Astrocyte (in vitro differentiated cells and primary cell): Measurements from ENCODE around the gene AGPAT3. TPM values are rescaled to one million over a fixed set of nuclear protein-coding genes. Genes with fewer than 3 reads are reported as not detected.

Experiments
- DNase-seq: peaks from one replicate; pipeline ENCODE4 v3.0.0-alpha.2; 2010; ENCODE audit warnings: low read depth
- FAIRE-seq: peaks from 2 replicates; lab custom pipeline; 2011; peaks lifted over from hg19 to GRCh38; lab: Jason Lieb, UNC
- H2AFZ ChIP-seq: 2 replicates; pipeline ENCODE4 v1.6.0; 2012; ENCODE audit warnings: low read depth, low read length, inconsistent platforms
- H3K27ac ChIP-seq: 2 replicates; pipeline ENCODE4 v1.5.1; 2011; ENCODE audit warnings: low read depth, low read length, inconsistent platforms
- H3K27me3 ChIP-seq: 2 replicates; pipeline ENCODE4 v1.6.0; 2011; ENCODE audit warnings: low read length, inconsistent platforms; ENCODE audit not compliant: insufficient read depth
- H3K36me3 ChIP-seq: 2 replicates; pipeline ENCODE4 v1.5.1; 2011; ENCODE audit warnings: low read length, inconsistent platforms; ENCODE audit not compliant: insufficient read depth
- H3K4me1 ChIP-seq: 2 replicates; pipeline ENCODE4 v1.5.1; 2011; ENCODE audit warnings: low read length, inconsistent platforms; ENCODE audit not compliant: insufficient read depth
- H3K4me2 ChIP-seq: 2 replicates; pipeline ENCODE4 v1.6.0; 2012; ENCODE audit warnings: low read length, inconsistent platforms
- H3K4me3 ChIP-seq: 2 replicates; pipeline ENCODE4 v1.5.1; 2011; ENCODE audit warnings: low read depth, mild to moderate bottlenecking, low read length, inconsistent platforms; ENCODE audit not compliant: insufficient read depth
- H3K79me2 ChIP-seq: 2 replicates; pipeline ENCODE4 v1.6.0; 2012; ENCODE audit warnings: mild to moderate bottlenecking, low read length, inconsistent platforms; ENCODE audit not compliant: insufficient read depth
- H3K9ac ChIP-seq: 2 replicates; pipeline ENCODE4 v1.6.0; 2012; ENCODE audit warnings: mild to moderate bottlenecking, low read length, inconsistent platforms
- H3K9me3 ChIP-seq: 2 replicates; pipeline ENCODE4 v1.5.1; 2012; ENCODE audit warnings: low read depth, mild to moderate bottlenecking, low read length, inconsistent platforms; ENCODE audit not compliant: insufficient read depth
- H4K20me1 ChIP-seq: 2 replicates; pipeline ENCODE4 v1.6.0; 2012; ENCODE audit warnings: low read length, inconsistent platforms; ENCODE audit not compliant: insufficient read depth
- H3K27ac Mint-ChIP-seq: one replicate; pipeline ENCODE4 v1.8.0; 2021; ENCODE audit warnings: mild to moderate bottlenecking, mixed read lengths; ENCODE audit not compliant: unreplicated experiment
- H3K27me3 Mint-ChIP-seq: one replicate; pipeline ENCODE4 v1.8.0; 2021; ENCODE audit warnings: low read depth, mixed read lengths; ENCODE audit not compliant: unreplicated experiment
- H3K36me3 Mint-ChIP-seq: one replicate; pipeline ENCODE4 v1.8.0; 2021; ENCODE audit warnings: low read depth, mixed read lengths; ENCODE audit not compliant: unreplicated experiment
- H3K4me1 Mint-ChIP-seq: one replicate; pipeline ENCODE4 v1.8.0; 2021; ENCODE audit warnings: low read depth, mixed read lengths; ENCODE audit not compliant: unreplicated experiment
- H3K4me3 Mint-ChIP-seq: one replicate; pipeline ENCODE4 v1.8.0; 2021; ENCODE audit warnings: mild to moderate bottlenecking, moderate library complexity, mixed read lengths; ENCODE audit not compliant: unreplicated experiment
- H3K9me3 Mint-ChIP-seq: one replicate; pipeline ENCODE4 v1.8.0; 2021; ENCODE audit warnings: mild to moderate bottlenecking, mixed read lengths; ENCODE audit not compliant: unreplicated experiment
- CTCF ChIP-seq: IDR thresholded peaks from 2 replicates; pipeline ENCODE4 v1.5.1; 2011; ENCODE audit warnings: low read depth, mild to moderate bottlenecking, inconsistent platforms, low read length, moderate library complexity; ENCODE audit not compliant: insufficient read depth
- EZH2 ChIP-seq: IDR thresholded peaks from 2 replicates; pipeline ENCODE4 v1.6.1; 2012; ENCODE audit warnings: mild to moderate bottlenecking, low read length, inconsistent platforms; ENCODE audit not compliant: insufficient read depth
- total RNA-seq: library from RNA; stranded (reverse); gene quantifications from 2 replicates; pipeline ENCODE4 v1.2.1, GENCODE V29; 2021

AGPAT3 gene
- total RNA-seq, 1 donor from 2014 or later, result 34.7 TPM

DNA sequence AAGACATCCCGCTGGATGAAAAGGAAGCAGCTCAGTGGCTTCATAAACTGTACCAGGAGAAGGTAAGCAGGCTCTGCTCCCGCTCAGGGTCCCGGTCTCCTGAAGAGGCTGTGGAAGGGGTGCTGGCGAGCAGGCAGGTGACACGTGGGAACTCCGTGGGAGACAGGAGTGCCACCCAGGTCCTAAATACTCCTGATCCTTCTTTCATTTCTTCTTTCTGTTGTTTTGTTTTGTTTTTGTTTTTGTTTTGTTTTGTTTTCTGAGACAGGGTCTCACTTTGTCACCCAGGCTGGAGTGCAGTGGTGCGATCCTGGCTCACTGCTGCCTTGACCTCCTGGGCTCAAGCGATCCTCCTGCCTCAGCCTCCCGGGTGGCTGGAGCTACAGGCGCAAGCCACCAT lies 113.0 kb downstream of the AGPAT3 start:
- H3K9ac ChIP-seq, result no peak overlapping the region
- no peaks in the 10 kb centered on the region for H3K79me2 ChIP-seq
- peaks cover 3% of the 10 kb centered on the region for H3K36me3 ChIP-seq
- peaks cover 4% of the 10 kb centered on the region for H3K36me3 Mint-ChIP-seq
- no peak overlapping the region for H3K4me3 ChIP-seq
- no peaks in the 10 kb centered on the region for H3K9me3 ChIP-seq
- peaks cover 10% of the 10 kb centered on the region for H3K4me1 Mint-ChIP-seq
- H3K27ac ChIP-seq, result no peak overlapping the region
- no peak overlapping the region for H2AFZ ChIP-seq
- DNase-seq, result no peak
- FAIRE-seq, result no peak
- no peak overlapping the region for H3K4me3 Mint-ChIP-seq
- TF ChIP-seq CTCF (no peak), EZH2 (no peak)
- no peak overlapping the region for H3K4me2 ChIP-seq
- H3K9me3 Mint-ChIP-seq, result no peaks in the 10 kb centered on the region
- no peak overlapping the region for H3K27ac Mint-ChIP-seq
- peaks cover 11% of the 10 kb centered on the region for H3K4me1 ChIP-seq
- H3K27me3 Mint-ChIP-seq, result no peaks in the 10 kb centered on the region
- no peaks in the 10 kb centered on the region for H3K27me3 ChIP-seq
- H4K20me1 ChIP-seq, result peaks cover 8% of the 10 kb centered on the region

- H3K4me3 Mint-ChIP-seq, result no peak overlapping the region
- Histone ChIP-seq H3K27me3 (no peaks in the 10 kb centered on the region), H2AFZ (no peak overlapping the region), H4K20me1 (peaks cover 7% of the 10 kb centered on the region), H3K27ac (no peak overlapping the region), H3K9ac (no peak overlapping the region), H3K36me3 (peaks cover 3% of the 10 kb centered on the region), H3K4me1 (peaks cover 11% of the 10 kb centered on the region), H3K9me3 (no peaks in the 10 kb centered on the region), H3K4me3 (no peak overlapping the region), H3K4me2 (no peak overlapping the region), H3K79me2 (no peaks in the 10 kb centered on the region)
- DNase-seq (no peak), FAIRE-seq (no peak)
- H3K36me3 Mint-ChIP-seq, result peaks cover 3% of the 10 kb centered on the region
- H3K27ac Mint-ChIP-seq, result no peak overlapping the region
- H3K27me3 Mint-ChIP-seq, result no peaks in the 10 kb centered on the region
- H3K9me3 Mint-ChIP-seq, result no peaks in the 10 kb centered on the region
- TF ChIP-seq EZH2 (no peak), CTCF (no peak)
- H3K4me1 Mint-ChIP-seq, result peaks cover 11% of the 10 kb centered on the region
Measured at GRCh38 chr21:43979654-43980053, 114.6 kb downstream of the AGPAT3 start.

DNA sequence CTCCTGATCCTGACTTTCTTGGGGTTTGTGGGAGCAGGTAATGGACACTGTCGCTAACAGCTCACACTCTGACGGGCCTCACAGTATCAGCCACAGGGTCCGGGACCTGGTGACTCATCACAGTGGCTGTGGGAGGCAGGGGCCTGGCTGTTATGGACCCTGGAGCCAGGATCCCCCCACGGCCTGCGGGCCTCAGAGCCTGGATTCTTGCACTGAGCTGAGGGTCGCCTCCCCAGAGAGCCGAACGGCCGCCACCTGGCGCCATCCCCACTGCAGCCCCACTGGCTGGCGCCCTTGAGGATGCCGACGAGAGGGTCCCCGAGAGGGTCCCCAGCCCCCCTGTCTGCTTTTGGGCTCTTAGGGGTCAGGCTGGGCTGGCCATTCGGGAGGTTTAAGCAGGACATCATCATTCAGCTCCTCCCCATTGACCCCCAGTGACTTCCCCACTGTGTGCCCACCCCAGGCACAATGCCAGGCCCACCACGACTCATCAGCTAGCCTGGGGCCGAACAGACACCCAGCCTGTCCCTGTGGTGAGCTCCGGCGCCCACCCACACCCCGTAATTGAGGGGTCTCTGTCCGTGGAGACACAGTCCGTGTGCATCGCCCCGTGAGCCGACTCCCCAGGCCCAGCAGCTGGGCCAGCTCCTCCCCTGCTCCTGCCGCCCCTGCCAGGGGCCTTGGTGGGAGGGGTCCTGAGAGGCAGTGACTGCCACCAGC lies 116.3 kb downstream of the AGPAT3 start:
- Mint-ChIP-seq H3K4me3 (no peak overlapping the region), H3K9me3 (peaks cover 2% of the 10 kb centered on the region), H3K36me3 (peaks cover 3% of the 10 kb centered on the region), H3K27ac (no peak overlapping the region), H3K4me1 (peaks cover 17% of the 10 kb centered on the region), H3K27me3 (peaks cover 4% of the 10 kb centered on the region)
- H3K4me2 ChIP-seq, result no peak overlapping the region
- no peak overlapping the region for H3K9ac ChIP-seq
- no peaks in the 10 kb centered on the region for H3K27me3 ChIP-seq
- no peak for DNase-seq
- no peaks in the 10 kb centered on the region for H3K9me3 ChIP-seq
- no peak overlapping the region for H2AFZ ChIP-seq
- H4K20me1 ChIP-seq, result no peaks in the 10 kb centered on the region
- no peaks in the 10 kb centered on the region for H3K79me2 ChIP-seq
- no peak for FAIRE-seq
- no peak overlapping the region for H3K4me3 ChIP-seq
- H3K36me3 ChIP-seq, result peaks cover 3% of the 10 kb centered on the region
- TF ChIP-seq EZH2 (no peak), CTCF (no peak)
- no peak overlapping the region for H3K27ac ChIP-seq
- H3K4me1 ChIP-seq, result peaks cover 8% of the 10 kb centered on the region
